Neural cell (in vitro differentiated cells): Measurements from ENCODE around the gene MSI2. TPM values are rescaled to one million over a fixed set of nuclear protein-coding genes. Genes with fewer than 3 reads are reported as not detected.
A peak's percentile ranks its signal among the peaks of the same experiment; 100 is the strongest.

ENCODE experiments used
- H2AFZ ChIP-seq: fragments of 200-600, 300-800 bp; sonication (generic), shearing (Covaris generic); 2 replicates; pipeline ENCODE4 v1.6.0; 2014; ENCODE audit warnings: low read depth, mild to moderate bottlenecking, antibody characterized with exemption, low read length, moderate library complexity
- H3F3A ChIP-seq: fragments of 200-600 bp; shearing (Covaris generic); 2 replicates; pipeline ENCODE4 v1.6.1; 2016; ENCODE audit warnings: mild to moderate bottlenecking, moderate library complexity, mixed read lengths, antibody characterized with exemption, low read length; ENCODE audit not compliant: insufficient read depth, poor library complexity, severe bottlenecking
- H3K27ac ChIP-seq: fragments of 200-600, 300-800 bp; sonication (generic), shearing (Covaris generic); 2 replicates; pipeline ENCODE4 v1.5.1; 2014; ENCODE audit warnings: mild to moderate bottlenecking, low read length, moderate library complexity
- H3K27me3 ChIP-seq: fragments of 300-800, 200-600 bp; sonication (generic), shearing (Covaris generic); 2 replicates; pipeline ENCODE4 v1.6.0; 2014; ENCODE audit warnings: mild to moderate bottlenecking, low read depth, low read length, moderate library complexity; ENCODE audit not compliant: insufficient read depth
- H3K36me3 ChIP-seq: fragments of 300-800, 200-600 bp; sonication (generic), shearing (Covaris generic); 2 replicates; pipeline ENCODE4 v1.5.1; 2014; ENCODE audit warnings: mild to moderate bottlenecking, antibody characterized with exemption, low read length, moderate library complexity; ENCODE audit not compliant: insufficient read depth
- H3K4me2 ChIP-seq: fragments of 300-800, 200-600 bp; sonication (generic), shearing (Covaris generic); 2 replicates; pipeline ENCODE4 v1.6.0; 2014; ENCODE audit warnings: mild to moderate bottlenecking, low read length
- H3K4me3 ChIP-seq: fragments of 300-800, 200-600 bp; sonication (generic), shearing (Covaris generic); 2 replicates; pipeline ENCODE4 v1.5.1; 2014; ENCODE audit warnings: mild to moderate bottlenecking, low read length, moderate library complexity
- H3K79me2 ChIP-seq: fragments of 200-600 bp; shearing (Covaris generic); replicated peaks from 2 replicates; pipeline ENCODE4 v1.6.0; 2014; ENCODE audit warnings: mild to moderate bottlenecking, low read length, moderate library complexity; ENCODE audit not compliant: insufficient read depth
- H3K9ac ChIP-seq: fragments of 300-800, 200-600 bp; sonication (generic), shearing (Covaris generic); 2 replicates; pipeline ENCODE4 v1.6.1; 2016; ENCODE audit warnings: mild to moderate bottlenecking, low read length, mixed read lengths
- H3K9me2 ChIP-seq: fragments of 200-600 bp; shearing (Covaris generic); 2 replicates; pipeline ENCODE4 v1.6.1; 2016; ENCODE audit warnings: mild to moderate bottlenecking, low read length, mixed read lengths; ENCODE audit not compliant: insufficient read depth
- H3K9me3 ChIP-seq: fragments of 200-600, 300-800 bp; sonication (generic), shearing (Covaris generic); 2 replicates; pipeline ENCODE4 v1.6.1; 2016; ENCODE audit warnings: mild to moderate bottlenecking, mixed run types, low read length, moderate library complexity, mixed read lengths
- H4K20me1 ChIP-seq: fragments of 200-600 bp; shearing (Covaris generic); 2 replicates; pipeline ENCODE4 v1.6.1; 2016; ENCODE audit warnings: mild to moderate bottlenecking, mixed run types; ENCODE audit not compliant: insufficient read depth
- CTCF ChIP-seq: fragments of 450-650 bp; IDR thresholded peaks from 2 replicates; pipeline ENCODE4 v1.5.1; 2014; ENCODE audit warnings: antibody characterized with exemption, mild to moderate bottlenecking, moderate library complexity; ENCODE audit not compliant: poor library complexity, severe bottlenecking
- EP300 ChIP-seq: fragments of 450-650 bp; conservative IDR thresholded peaks from 2 replicates; pipeline ENCODE4 v1.6.1; 2014; ENCODE audit warnings: antibody characterized with exemption, mild to moderate bottlenecking, moderate library complexity; ENCODE audit not compliant: poor library complexity, severe bottlenecking
- EZH2 ChIP-seq: fragments of 200-600, 300-800 bp; shearing (Covaris generic), sonication (generic); IDR thresholded peaks from 2 replicates; pipeline ENCODE4 v1.6.1; 2014; ENCODE audit warnings: antibody characterized with exemption, low read length, borderline replicate concordance, mild to moderate bottlenecking; ENCODE audit not compliant: insufficient read depth, poor library complexity, severe bottlenecking
- MXI1 ChIP-seq: fragments of 450-650 bp; conservative IDR thresholded peaks from 2 replicates; pipeline ENCODE4 v1.6.1; 2014; ENCODE audit warnings: antibody characterized with exemption, mild to moderate bottlenecking; ENCODE audit not compliant: poor library complexity, severe bottlenecking
- POLR2AphosphoS5 ChIP-seq: IDR thresholded peaks from 2 replicates; pipeline ENCODE4 v1.6.1; 2012
- RAD21 ChIP-seq: fragments of 450-650 bp; conservative IDR thresholded peaks from 2 replicates; pipeline ENCODE4 v1.6.1; 2014; ENCODE audit warnings: antibody characterized with exemption, mild to moderate bottlenecking, moderate library complexity
- REST ChIP-seq: IDR thresholded peaks from 2 replicates; pipeline ENCODE4 v1.6.1; 2012; ENCODE audit warnings: borderline replicate concordance
- SMC3 ChIP-seq: fragments of 450-650 bp; conservative IDR thresholded peaks from 2 replicates; pipeline ENCODE4 v1.6.1; 2014; ENCODE audit warnings: antibody characterized with exemption, mild to moderate bottlenecking, moderate library complexity; ENCODE audit not compliant: poor library complexity
- TAF1 ChIP-seq: IDR thresholded peaks from 2 replicates; pipeline ENCODE4 v1.6.1; 2012; ENCODE audit warnings: low read depth
- polyA plus RNA-seq: library from polyadenylated mRNA; depleted of rRNA; stranded (reverse); fragments of >200 nt; gene quantifications from 2 replicates; pipeline ENCODE4 v1.2.3, GENCODE V29; 2014

MSI2 gene
- polyA plus RNA-seq, 1 donor from 2014 or later, result 61.4 TPM

GRCh38 chr17:57577751-57578607 is 321.7 kb downstream of the MSI2 start:
- peak overlapping the region; percentile 58 for H3K4me2 ChIP-seq
- no peaks in the 10 kb centered on the region for H3K9me3 ChIP-seq
- H2AFZ ChIP-seq, result no peak overlapping the region
- H3K36me3 ChIP-seq, result no peaks in the 10 kb centered on the region
- H3K9ac ChIP-seq, result peak overlapping the region; percentile 50
- peak overlapping the region; percentile 67 for H3K27ac ChIP-seq
- H3K27me3 ChIP-seq, result no peaks in the 10 kb centered on the region
- H3F3A ChIP-seq, result no peaks in the 10 kb centered on the region
- no peaks in the 10 kb centered on the region for H4K20me1 ChIP-seq
- H3K79me2 ChIP-seq, result no peaks in the 10 kb centered on the region
- peak overlapping the region; percentile 50 for H3K4me3 ChIP-seq
- H3K9me2 ChIP-seq, result no peaks in the 10 kb centered on the region
- TF ChIP-seq TAF1 (no peak), CTCF (no peak), EZH2 (no peak), MXI1 (no peak), RAD21 (peak; percentile 27), POLR2AphosphoS5 (peak; percentile 37), SMC3 (peak; percentile 40)

GRCh38 chr17:57578608-57579225 is 322.4 kb downstream of the MSI2 start:
- H3F3A ChIP-seq, result no peaks in the 10 kb centered on the region
- no peaks in the 10 kb centered on the region for H4K20me1 ChIP-seq
- H2AFZ ChIP-seq, result no peak overlapping the region
- H3K27me3 ChIP-seq, result no peaks in the 10 kb centered on the region
- H3K36me3 ChIP-seq, result no peaks in the 10 kb centered on the region
- H3K9me3 ChIP-seq, result no peaks in the 10 kb centered on the region
- no peak for TF ChIP-seq POLR2AphosphoS5
- TF ChIP-seq CTCF, result no peak
- no peak for TF ChIP-seq TAF1
- TF ChIP-seq SMC3, result no peak
- TF ChIP-seq REST, result no peak
- TF ChIP-seq EZH2, result no peak
- no peak for TF ChIP-seq MXI1
- no peak for TF ChIP-seq EP300
- H3K79me2 ChIP-seq, result peaks cover 3% of the 10 kb centered on the region
- peak overlapping the region; percentile 67 for H3K27ac ChIP-seq
- H3K4me3 ChIP-seq, result peak overlapping the region; percentile 50
- H3K9ac ChIP-seq, result peak overlapping the region; percentile 50
- peak overlapping the region; percentile 58 for H3K4me2 ChIP-seq
- H3K9me2 ChIP-seq, result no peaks in the 10 kb centered on the region
